H1 (cell line): Measurements from ENCODE around the gene CNTN5. TPM values are rescaled to one million over a fixed set of nuclear protein-coding genes. Genes with fewer than 3 reads are reported as not detected.

ENCODE experiments used
- CTCF ChIA-PET: fragments of 300-600 bp; sonication (Branson Sonifier 250); formaldehyde crosslinking; loops from one replicate; lab custom pipeline; 2021; ENCODE audit not compliant: partially characterized antibody; lab: Charles Lee
- POLR2A ChIA-PET: fragments of 300-600 bp; sonication (Branson Sonifier 250); formaldehyde crosslinking; loops from one replicate; lab custom pipeline; 2021; ENCODE audit warnings: inconsistent platforms; ENCODE audit not compliant: partially characterized antibody; lab: Charles Lee
- DNase-seq, 2 experiments: peaks; one replicate each; pipeline versions ENCODE4 v3.0.0 to v3.0.0-alpha.2; 2010 to 2022; ENCODE audit warnings: low spot score in 2 of 2, low read depth in 1 of 2, mixed read lengths in 1 of 2
- FAIRE-seq: peaks from 2 replicates; lab custom pipeline; 2011; peaks lifted over from hg19 to GRCh38; lab: Jason Lieb, UNC
- H2AFZ ChIP-seq: 2 replicates; pipeline ENCODE4 v1.8.1; 2012; ENCODE audit warnings: low read length, inconsistent platforms
- H2AK5ac ChIP-seq: 2 replicates; pipeline ENCODE4 v1.6.1; 2013; ENCODE audit warnings: low read depth, low read length
- H2BK120ac ChIP-seq: replicated peaks from 2 replicates; pipeline ENCODE3; 2013; ENCODE audit warnings: low read depth, low read length, inconsistent platforms
- H2BK12ac ChIP-seq: 2 replicates; pipeline ENCODE4 v1.6.1; 2013; ENCODE audit warnings: low read depth, low read length
- H2BK15ac ChIP-seq: 2 replicates; pipeline ENCODE4 v1.6.1; 2013; ENCODE audit warnings: low read length
- H2BK20ac ChIP-seq: 2 replicates; pipeline ENCODE4 v1.6.1; 2013; ENCODE audit warnings: low read length
- H2BK5ac ChIP-seq: 2 replicates; pipeline ENCODE4 v1.6.1; 2013; ENCODE audit warnings: low read depth, low read length
- H3K14ac ChIP-seq: 2 replicates; pipeline ENCODE4 v1.6.1; 2013; ENCODE audit warnings: inconsistent platforms; ENCODE audit not compliant: insufficient read length
- H3K18ac ChIP-seq: 2 replicates; pipeline ENCODE4 v1.6.1; 2013; ENCODE audit warnings: low read length; ENCODE audit errors: extremely low read depth
- H3K23ac ChIP-seq: 2 replicates; pipeline ENCODE4 v1.6.1; 2013; ENCODE audit warnings: inconsistent platforms; ENCODE audit not compliant: insufficient read length
- H3K23me2 ChIP-seq: 2 replicates; pipeline ENCODE4 v1.6.1; 2013; ENCODE audit warnings: low read depth, low read length
- H3K27ac ChIP-seq: 2 replicates; pipeline ENCODE4 v1.6.1; 2011; ENCODE audit warnings: low read depth, low read length, inconsistent platforms
- H3K27me3 ChIP-seq, 4 experiments: replicated peaks in 1 of 4; 1 replicate in 1 of 4; 2 replicates in 3 of 4; pipeline versions ENCODE4 v1.6.1 to v1.8.1; 2011 to 2013; ENCODE audit warnings: low read length in 3 of 4, mild to moderate bottlenecking in 3 of 4, inconsistent platforms in 2 of 4, mixed read lengths in 2 of 4, moderate library complexity in 1 of 4; ENCODE audit not compliant: control insufficient read depth in 3 of 4, insufficient read depth in 3 of 4; ENCODE audit errors: extremely low read depth in 1 of 4
- H3K36me3 ChIP-seq, 4 experiments: 2 replicates each; pipeline versions ENCODE4 v1.6.1 to v1.8.1; 2011 to 2013; ENCODE audit warnings: mild to moderate bottlenecking in 4 of 4, low read length in 3 of 4, moderate library complexity in 2 of 4, control low read depth in 1 of 4, inconsistent platforms in 1 of 4; ENCODE audit not compliant: insufficient read depth in 4 of 4, control insufficient read depth in 2 of 4
- H3K4ac ChIP-seq: replicated peaks from 2 replicates; pipeline ENCODE3; 2013; ENCODE audit warnings: low read length, low read depth, mixed read lengths, inconsistent platforms; ENCODE audit not compliant: insufficient read length
- H3K4me1 ChIP-seq, 4 experiments: replicated peaks in 1 of 4; 1 replicate in 1 of 4; 2 replicates in 3 of 4; pipeline versions ENCODE4 v1.6.1 to v1.8.1; 2011 to 2013; ENCODE audit warnings: low read length in 3 of 4, inconsistent platforms in 2 of 4, mixed read lengths in 1 of 4; ENCODE audit not compliant: insufficient read depth in 4 of 4, control insufficient read depth in 3 of 4
- H3K4me2 ChIP-seq, 2 experiments: 2 replicates each; pipeline versions ENCODE4 v1.6.1 to v1.8.1; 2011 to 2013; ENCODE audit warnings: low read depth in 2 of 2, low read length in 2 of 2, control low read depth in 1 of 2, inconsistent platforms in 1 of 2, mild to moderate bottlenecking in 1 of 2; ENCODE audit not compliant: insufficient read depth in 1 of 2
- H3K4me3 ChIP-seq, 4 experiments: fragments of 200-600, 300-600 bp in 1 of 4; sonication (generic), shearing (Covaris generic), sonication (Bioruptor Twin) in 1 of 4; 2 replicates each; pipeline versions ENCODE4 v1.5.1 to v1.8.1; 2011 to 2016; ENCODE audit warnings: low read length in 4 of 4, low read depth in 3 of 4, control low read depth in 2 of 4, inconsistent platforms in 2 of 4, mild to moderate bottlenecking in 2 of 4, mixed read lengths in 1 of 4, moderate library complexity in 1 of 4; ENCODE audit not compliant: insufficient read depth in 2 of 4; ENCODE audit errors: extremely low read depth in 1 of 4
- H3K56ac ChIP-seq: replicated peaks from 2 replicates; pipeline ENCODE3; 2013; ENCODE audit warnings: low read depth, mild to moderate bottlenecking, mixed read lengths, low read length, inconsistent platforms; ENCODE audit not compliant: insufficient read length
- H3K79me1 ChIP-seq: 2 replicates; pipeline ENCODE4 v1.6.1; 2013; ENCODE audit warnings: low read depth, low read length, control low read depth
- H3K79me2 ChIP-seq, 2 experiments: 2 replicates each; pipeline versions ENCODE4 v1.6.1 to v1.8.1; 2012 to 2013; ENCODE audit warnings: low read length in 2 of 2, mild to moderate bottlenecking in 2 of 2, inconsistent platforms in 1 of 2; ENCODE audit not compliant: insufficient read depth in 2 of 2, control insufficient read depth in 1 of 2
- H3K9ac ChIP-seq, 4 experiments: replicated peaks in 1 of 4; 1 replicate in 1 of 4; 2 replicates in 3 of 4; pipeline versions ENCODE4 v1.6.1 to v1.8.1; 2011 to 2013; ENCODE audit warnings: low read depth in 3 of 4, low read length in 3 of 4, control low read depth in 2 of 4, mild to moderate bottlenecking in 2 of 4, moderate library complexity in 2 of 4, inconsistent platforms in 1 of 4; ENCODE audit errors: extremely low read depth in 1 of 4
- H3K9me3 ChIP-seq, 2 experiments: 2 replicates each; pipeline versions ENCODE4 v1.6.1 to v1.8.1; 2012 to 2013; ENCODE audit warnings: mild to moderate bottlenecking in 2 of 2, moderate library complexity in 2 of 2, control low read depth in 1 of 2, inconsistent platforms in 1 of 2, low read depth in 1 of 2, low read length in 1 of 2, mixed read lengths in 1 of 2; ENCODE audit not compliant: insufficient read depth in 2 of 2
- H4K20me1 ChIP-seq, 2 experiments: replicated peaks in 1 of 2; 2 replicates each; pipeline versions ENCODE3 to v1.8.1; 2011 to 2013; ENCODE audit warnings: inconsistent platforms in 2 of 2, low read length in 2 of 2, mild to moderate bottlenecking in 1 of 2; ENCODE audit not compliant: insufficient read depth in 2 of 2, control insufficient read depth in 1 of 2
- H4K5ac ChIP-seq: 2 replicates; pipeline ENCODE4 v1.6.1; 2013; ENCODE audit warnings: low read length, low read depth, mixed read lengths, inconsistent platforms; ENCODE audit not compliant: insufficient read length
- H4K8ac ChIP-seq: 2 replicates; pipeline ENCODE4 v1.8.0; 2013; ENCODE audit warnings: mild to moderate bottlenecking, moderate library complexity, low read length, inconsistent platforms; ENCODE audit not compliant: insufficient read depth; ENCODE audit errors: extremely low read depth
- H4K91ac ChIP-seq: replicated peaks from 2 replicates; pipeline ENCODE3; 2013; ENCODE audit warnings: low read length, mixed read lengths, inconsistent platforms; ENCODE audit not compliant: insufficient read length
- BACH1 ChIP-seq: IDR thresholded peaks from 2 replicates; pipeline ENCODE4 v1.6.1; 2012; ENCODE audit warnings: low read length, improper control_type of control experiment
- CHD2 ChIP-seq: IDR thresholded peaks from 2 replicates; pipeline ENCODE4 v1.6.1; 2012; ENCODE audit warnings: low read length, improper control_type of control experiment
- CREB1 ChIP-seq: IDR thresholded peaks from 2 replicates; pipeline ENCODE4 v1.6.1; 2012; ENCODE audit warnings: inconsistent platforms
- CTCF ChIP-seq, 3 experiments: IDR thresholded peaks; 1 replicate in 2 of 3; 2 replicates in 1 of 3; pipeline versions ENCODE4 v1.5.1 to v1.6.1; 2011; ENCODE audit warnings: low read length in 3 of 3, mild to moderate bottlenecking in 3 of 3, inconsistent platforms in 2 of 3, low read depth in 1 of 3, moderate library complexity in 1 of 3; ENCODE audit not compliant: insufficient read depth in 1 of 3; ENCODE audit errors: control extremely low read depth in 1 of 3
- EGR1 ChIP-seq: IDR thresholded peaks from 2 replicates; pipeline ENCODE4 v1.6.1; 2011; ENCODE audit warnings: low read depth, low read length, borderline replicate concordance
- KDM1A ChIP-seq: fragments of 200-600, 300-600 bp; sonication (generic); IDR thresholded peaks from 2 replicates; pipeline ENCODE4 v1.7.1; 2016; ENCODE audit warnings: mild to moderate bottlenecking, low read length, borderline replicate concordance
- RNF2 ChIP-seq: fragments of 200-900, 300-1000 bp; sonication (generic); IDR thresholded peaks from 2 replicates; pipeline ENCODE4 v1.7.1; 2016; ENCODE audit warnings: borderline replicate concordance, low read depth, mild to moderate bottlenecking, antibody characterized with exemption, low read length; ENCODE audit not compliant: poor library complexity, severe bottlenecking; ENCODE audit errors: missing control alignments
- SAP30 ChIP-seq: fragments of 300-600 bp; sonication (generic); IDR thresholded peaks from 2 replicates; pipeline ENCODE4 v1.7.1; 2012; ENCODE audit warnings: low read length, moderate library complexity, mild to moderate bottlenecking, inconsistent platforms; ENCODE audit not compliant: insufficient read depth, insufficient replicate concordance
- SIN3A ChIP-seq, 2 experiments: IDR thresholded peaks in 1 of 2; conservative IDR thresholded peaks in 1 of 2; 2 replicates each; pipeline ENCODE4 v1.6.1; 2011 to 2012; ENCODE audit warnings: low read length in 2 of 2, improper control_type of control experiment in 1 of 2, low read depth in 1 of 2, mild to moderate bottlenecking in 1 of 2
- SP1 ChIP-seq: IDR thresholded peaks from 2 replicates; pipeline ENCODE4 v1.6.1; 2011; ENCODE audit warnings: low read depth, low read length
- SP2 ChIP-seq: IDR thresholded peaks from 2 replicates; pipeline ENCODE4 v1.6.1; 2012; ENCODE audit warnings: mild to moderate bottlenecking, low read length, inconsistent platforms
- ZNF274 ChIP-seq: IDR thresholded peaks from 2 replicates; pipeline ENCODE4 v1.7.0; 2012; ENCODE audit warnings: low read length, borderline replicate concordance; ENCODE audit errors: extremely low read depth
- WGBS, 2 experiments: shearing (Covaris generic) in 1 of 2; methylation state at CpG; one replicate each; pipeline versions ENCODE4 v1.1.6 to v1.1.7; 2013 to 2015; ENCODE audit warnings: low lambda C conversion rate in 2 of 2, mixed read lengths in 2 of 2, inconsistent platforms in 1 of 2, low coverage in 1 of 2, missing lambda C conversion rate in 1 of 2; ENCODE audit not compliant: insufficient replicate concordance in 2 of 2, insufficient coverage in 1 of 2, insufficient read length in 1 of 2; ENCODE audit errors: extremely low coverage in 1 of 2, missing lambda C conversion rate in 1 of 2; 5-methylcytosine and 5-hydroxymethylcytosine counted together
- polyA plus RNA-seq, 7 experiments: library from polyadenylated mRNA; depleted of rRNA in 3 of 7; stranded (reverse) in 5 of 7; unstranded in 2 of 7; fragments of >200 nt in 5 of 7; fragments of 200-250 nt in 2 of 7; gene quantifications; 1 replicate in 5 of 7; 2 replicates in 1 of 7; 4 replicates in 1 of 7; pipeline versions ENCODE4 v1.2.1 to v1.2.3, GENCODE V29; 2011 to 2013; ENCODE audit warnings: missing spikeins in 2 of 7, mixed read lengths in 2 of 7
- total RNA-seq: library from RNA; stranded (reverse); fragmentation: NEBNext Ultra II Directional; extraction: Animal tissue kit (Norgen Biotek cat#: 25700); gene quantifications from 2 replicates; pipeline ENCODE4 v1.2.1, GENCODE V29; 2021

Gene CNTN5
- total and polyA plus RNA-seq, 2 of the 8 experiments (the other 6 are each of a cell fraction or from before 2014, with no cell fraction given): not detected

GRCh38 chr11:100190395-100190794 lies 1169.6 kb downstream of the CNTN5 start:
- ChIA-PET CTCF (no interaction called here), POLR2A (no interaction called here)
- Histone ChIP-seq H3K56ac (no peak overlapping the region), H3K14ac (no peak overlapping the region), H2BK120ac (no peak overlapping the region), H4K5ac (no peak overlapping the region), H3K27ac (no peak overlapping the region), H2BK15ac (no peak overlapping the region), H2BK5ac (no peak overlapping the region), H2AK5ac (no peak overlapping the region), H4K20me1 (no peaks in the 10 kb centered on the region), H3K18ac (no peak overlapping the region), H3K23ac (no peak overlapping the region), H3K4me1 (peaks cover 0 to 3% (median 2%) of the 10 kb centered on the region in 4 experiments; a peak in 4 of 7 replicates), H3K4ac (no peak overlapping the region), H2BK20ac (no peak overlapping the region), H3K4me3 (no peak overlapping the region), H2BK12ac (no peak overlapping the region), H4K91ac (no peak overlapping the region), H3K9me3 (no peaks in the 10 kb centered on the region), H3K36me3 (no peaks in the 10 kb centered on the region), H4K8ac (no peak overlapping the region), H2AFZ (no peak overlapping the region), H3K79me1 (no peaks in the 10 kb centered on the region), H3K9ac (no peak overlapping the region), H3K4me2 (no peak overlapping the region), H3K27me3 (no peaks in the 10 kb centered on the region), H3K79me2 (no peaks in the 10 kb centered on the region), H3K23me2 (no peaks in the 10 kb centered on the region)
- FAIRE-seq (no peak), DNase-seq (no peak)
- WGBS, 2 experiments: 58% methylated on average over 3 of the region's 3 CpGs; no CpG with 5 or more reads in 1 of the 2 experiments
- TF ChIP-seq CREB1 (no peak), SP2 (no peak), EGR1 (no peak), ZNF274 (no peak), BACH1 (no peak), SIN3A (conservative IDR thresholded peaks at IDR 0.05 in 1 of 2, IDR thresholded peaks at IDR 0.05 in 1 of 2; ENCODE audit: low read depth in 1 of 2, low read length in 2 of 2) (no peak), KDM1A (no peak), RNF2 (no peak), CHD2 (no peak), SAP30 (no peak), SP1 (no peak), CTCF (IDR thresholded peaks at IDR 0.05; ENCODE audit: control extremely low read depth in 1 of 3, insufficient read depth in 1 of 3, low read depth in 1 of 3, low read length in 3 of 3) (no peak)
